OCI-LY7 (cell line): ENCODE results near the gene AKAP7. TPM values are rescaled to one million over a fixed set of nuclear protein-coding genes. Genes with fewer than 3 reads are reported as not detected.

ENCODE experiments used
- BruUV-seq: library from RNA; stranded (reverse); fragments of 400-500 nt; replicated peaks from 2 replicates; lab custom pipeline; 2021; lab: Mats Ljungman, UMichigan
- CTCF ChIA-PET: fragments of 300-600 bp; sonication (Branson Sonifier 250); formaldehyde crosslinking; loops from one replicate; lab custom pipeline; 2022; ENCODE audit warnings: antibody characterized with exemption; ENCODE audit not compliant: unreplicated experiment; lab: Charles Lee
- POLR2A ChIA-PET: fragments of 300-600 bp; sonication (Branson Sonifier 250); formaldehyde crosslinking; loops from one replicate; lab custom pipeline; 2022; ENCODE audit warnings: antibody characterized with exemption; lab: Charles Lee
- DNase-seq: peaks from one replicate; pipeline ENCODE4 v3.0.0-alpha.2; 2015; ENCODE audit warnings: low spot score
- H2AFZ ChIP-seq: fragments of 200-600 bp; sonication (generic), shearing (Covaris generic); 2 replicates; pipeline ENCODE4 v1.6.1; 2014; ENCODE audit warnings: mild to moderate bottlenecking, antibody characterized with exemption, low read length, moderate library complexity
- H3K27ac ChIP-seq: fragments of 200-600 bp; sonication (generic); 2 replicates; pipeline ENCODE4 v1.5.1; 2014; ENCODE audit warnings: mixed run types, low read depth, mild to moderate bottlenecking, moderate library complexity, low read length, inconsistent platforms; ENCODE audit not compliant: poor library complexity, severe bottlenecking
- H3K36me3 ChIP-seq: fragments of 200-600 bp; sonication (generic); 2 replicates; pipeline ENCODE4 v1.6.1; 2014; ENCODE audit warnings: mild to moderate bottlenecking, antibody characterized with exemption, low read length, moderate library complexity, mixed read lengths; ENCODE audit not compliant: insufficient read depth
- H3K4me1 ChIP-seq: fragments of 200-600 bp; sonication (generic); 2 replicates; pipeline ENCODE4 v1.5.1; 2014; ENCODE audit warnings: mild to moderate bottlenecking, low read length; ENCODE audit not compliant: insufficient read depth, poor library complexity, severe bottlenecking
- H3K4me2 ChIP-seq: fragments of 200-600 bp; sonication (generic); 2 replicates; pipeline ENCODE4 v1.6.1; 2014; ENCODE audit warnings: mild to moderate bottlenecking, low read length
- H3K4me3 ChIP-seq: fragments of 200-600 bp; sonication (generic); 2 replicates; pipeline ENCODE4 v1.5.1; 2014; ENCODE audit warnings: mild to moderate bottlenecking, low read depth, low read length; ENCODE audit not compliant: poor library complexity, severe bottlenecking
- H3K79me2 ChIP-seq: fragments of 200-600 bp; sonication (generic); 2 replicates; pipeline ENCODE4 v1.6.1; 2016; ENCODE audit warnings: low read depth, mild to moderate bottlenecking, low read length, moderate library complexity, mixed read lengths; ENCODE audit not compliant: insufficient read depth
- H3K9me2 ChIP-seq: fragments of 200-600 bp; sonication (generic); 2 replicates; pipeline ENCODE4 v1.6.1; 2016; ENCODE audit warnings: mild to moderate bottlenecking, low read length, mixed read lengths; ENCODE audit not compliant: insufficient read depth
- H3K9me3 ChIP-seq: fragments of 200-600 bp; sonication (generic); 2 replicates; pipeline ENCODE4 v1.6.1; 2014; ENCODE audit warnings: mild to moderate bottlenecking, mixed run types, low read length, mixed read lengths
- H4K20me1 ChIP-seq: fragments of 200-600 bp; sonication (generic); 2 replicates; pipeline ENCODE4 v1.6.1; 2014; ENCODE audit warnings: mild to moderate bottlenecking, antibody characterized with exemption, low read length, moderate library complexity, mixed read lengths; ENCODE audit not compliant: insufficient read depth
- EZH2phosphoT487 ChIP-seq: fragments of 200-600 bp; sonication (generic); IDR thresholded peaks from 2 replicates; pipeline ENCODE4 v1.6.1; 2018; ENCODE audit warnings: low read depth, borderline replicate concordance, mild to moderate bottlenecking, mixed run types, antibody characterized with exemption, low read length, moderate library complexity, mixed read lengths
- intact Hi-C: fragments of 100-400 bp; cut with micrococcal nuclease; formaldehyde crosslinking; loops from one replicate; pipeline ENCODE4 v1.10.0; 2022; ENCODE audit not compliant: unreplicated experiment
- total RNA-seq, 2 experiments: library from RNA; depleted of rRNA in 1 of 2; stranded (reverse); fragments of >200 nt in 1 of 2; shearing (Covaris generic) in 1 of 2; gene quantifications; 2 replicates each; pipeline ENCODE4 v1.2.3, GENCODE V29; 2014 to 2022
- TF ChIP-seq, protein P1 (sequence below): fragments of 200-600 bp; sonication (generic); conservative IDR thresholded peaks from 2 replicates; pipeline ENCODE4 v1.5.1; 2014; ENCODE audit warnings: mild to moderate bottlenecking, antibody characterized with exemption, low read length, moderate library complexity, mixed read lengths

The AKAP7 gene
- total RNA-seq, 2 experiments from 2014 or later = 5.6 to 6.9 TPM

GRCh38 chr6:131129689-131130553 is 5.3 kb upstream of the AKAP7 start:
- no peak for DNase-seq
- Histone ChIP-seq H3K4me2 (no peak overlapping the region), H3K79me2 (no peaks in the 10 kb centered on the region), H3K27ac (no peak overlapping the region), H3K4me3 (no peak overlapping the region), H3K4me1 (peaks cover 5% of the 10 kb centered on the region), H4K20me1 (no peaks in the 10 kb centered on the region), H2AFZ (no peak overlapping the region), H3K9me3 (no peaks in the 10 kb centered on the region), H3K36me3 (no peaks in the 10 kb centered on the region), H3K9me2 (no peaks in the 10 kb centered on the region)
- BruUV-seq = no TSS peak
- no peak for TF ChIP-seq EZH2phosphoT487
- TF ChIP-seq, protein P1, sequence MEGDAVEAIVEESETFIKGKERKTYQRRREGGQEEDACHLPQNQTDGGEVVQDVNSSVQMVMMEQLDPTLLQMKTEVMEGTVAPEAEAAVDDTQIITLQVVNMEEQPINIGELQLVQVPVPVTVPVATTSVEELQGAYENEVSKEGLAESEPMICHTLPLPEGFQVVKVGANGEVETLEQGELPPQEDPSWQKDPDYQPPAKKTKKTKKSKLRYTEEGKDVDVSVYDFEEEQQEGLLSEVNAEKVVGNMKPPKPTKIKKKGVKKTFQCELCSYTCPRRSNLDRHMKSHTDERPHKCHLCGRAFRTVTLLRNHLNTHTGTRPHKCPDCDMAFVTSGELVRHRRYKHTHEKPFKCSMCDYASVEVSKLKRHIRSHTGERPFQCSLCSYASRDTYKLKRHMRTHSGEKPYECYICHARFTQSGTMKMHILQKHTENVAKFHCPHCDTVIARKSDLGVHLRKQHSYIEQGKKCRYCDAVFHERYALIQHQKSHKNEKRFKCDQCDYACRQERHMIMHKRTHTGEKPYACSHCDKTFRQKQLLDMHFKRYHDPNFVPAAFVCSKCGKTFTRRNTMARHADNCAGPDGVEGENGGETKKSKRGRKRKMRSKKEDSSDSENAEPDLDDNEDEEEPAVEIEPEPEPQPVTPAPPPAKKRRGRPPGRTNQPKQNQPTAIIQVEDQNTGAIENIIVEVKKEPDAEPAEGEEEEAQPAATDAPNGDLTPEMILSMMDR = no peak
- POLR2A ChIA-PET = interaction anchor here (0.6 to 1.0 kb wide), 2 partner anchors 24 to 25 kb away, joined by 3 read pairs; no protein-coding TSS in a partner anchor
- CTCF ChIA-PET = no interaction called here
- intact Hi-C loops = no loop called here

DNA sequence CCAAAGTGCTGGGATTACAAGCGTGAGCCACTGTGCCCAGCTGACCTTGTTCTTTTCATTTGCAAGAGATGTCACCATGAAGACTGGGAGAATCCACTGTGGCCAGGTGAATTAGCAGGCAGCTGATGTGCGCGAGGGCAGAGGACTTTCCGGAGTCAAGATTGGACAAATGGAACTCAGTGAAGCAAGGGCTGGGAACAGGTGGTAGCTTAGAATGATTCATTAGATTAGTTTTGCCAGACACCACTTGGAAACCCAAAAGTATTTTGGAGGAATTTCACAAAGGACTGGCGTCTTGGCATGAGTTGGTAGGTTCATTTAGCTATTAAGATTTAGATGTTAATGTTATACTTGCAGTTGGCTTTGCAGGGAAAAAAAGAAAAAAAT is 4.7 kb upstream of the AKAP7 start:
- H2AFZ ChIP-seq = no peak overlapping the region
- BruUV-seq = no TSS peak
- POLR2A ChIA-PET = no interaction called here
- H3K9me3 ChIP-seq = no peaks in the 10 kb centered on the region
- H3K9me2 ChIP-seq = no peaks in the 10 kb centered on the region
- H3K4me1 ChIP-seq = peaks cover 7% of the 10 kb centered on the region
- H3K27ac ChIP-seq = no peak overlapping the region
- no peak for TF ChIP-seq EZH2phosphoT487
- TF ChIP-seq, protein P1 = no peak
- no peak overlapping the region for H3K4me3 ChIP-seq
- no peak for DNase-seq
- no peaks in the 10 kb centered on the region for H4K20me1 ChIP-seq
- H3K4me2 ChIP-seq = no peak overlapping the region
- H3K79me2 ChIP-seq = no peaks in the 10 kb centered on the region
- CTCF ChIA-PET = no interaction called here
- intact Hi-C loops = no loop called here
- no peaks in the 10 kb centered on the region for H3K36me3 ChIP-seq

DNA sequence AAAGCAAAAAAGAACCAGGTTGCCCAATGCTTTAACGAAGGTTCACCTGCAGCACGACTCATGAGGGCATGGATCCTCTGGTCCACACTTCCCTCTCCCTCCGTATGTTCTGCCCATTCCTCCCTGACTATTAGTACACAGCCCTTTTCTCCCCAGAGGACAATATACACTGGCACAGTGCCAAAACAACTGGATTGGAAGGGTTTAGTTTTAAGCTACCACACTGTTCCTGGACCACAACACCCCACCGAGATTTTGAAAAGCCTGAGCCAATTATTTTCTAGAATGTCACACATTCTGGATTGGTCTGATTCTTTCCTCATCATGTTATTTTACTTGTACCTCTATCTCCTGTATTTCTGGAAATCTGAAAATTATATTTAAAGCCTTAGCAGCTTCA is 2.9 kb upstream of the AKAP7 start:
- Histone ChIP-seq H4K20me1 (no peaks in the 10 kb centered on the region), H3K4me1 (peaks cover 7% of the 10 kb centered on the region), H2AFZ (no peak overlapping the region), H3K9me3 (no peaks in the 10 kb centered on the region), H3K4me3 (no peak overlapping the region), H3K27ac (no peak overlapping the region), H3K4me2 (no peak overlapping the region), H3K9me2 (no peaks in the 10 kb centered on the region), H3K36me3 (no peaks in the 10 kb centered on the region), H3K79me2 (no peaks in the 10 kb centered on the region)
- intact Hi-C loops = no loop called here
- ChIA-PET CTCF (no interaction called here), POLR2A (interaction anchor here (0.7 kb wide), 1 partner anchor 42 kb away, joined by 3 read pairs; no protein-coding TSS in a partner anchor)
- BruUV-seq = no TSS peak
- TF ChIP-seq, protein P1 = no peak
- no peak for TF ChIP-seq EZH2phosphoT487
- no peak for DNase-seq
